ENCODE results near the gene CCDC61. TPM values are rescaled to one million over a fixed set of nuclear protein-coding genes. Genes with fewer than 3 reads are reported as not detected.

Gene CCDC61
- total RNA-seq, 1 experiment from 2014 or later = 16.9 TPM

GRCh38 chr19:46017874-46018675 is 22.8 kb downstream of the CCDC61 start:
- Histone ChIP-seq H2BK15ac (ENCODE audit: low read depth, low read length) (no peak overlapping the region), H3K79me2 (ENCODE audit: insufficient read depth, low read length) (no peaks in the 10 kb centered on the region), H3K18ac (ENCODE audit: insufficient read length, low read depth, low read length) (no peak overlapping the region), H2AK5ac (ENCODE audit: insufficient read length, low read length) (no peak overlapping the region), H3K79me1 (ENCODE audit: insufficient read depth, low read depth, low read length, poor library complexity, severe bottlenecking) (no peaks in the 10 kb centered on the region), H3K9me3 (ENCODE audit: control insufficient read depth, low read depth, low read length) (no peaks in the 10 kb centered on the region), H4K91ac (ENCODE audit: insufficient read length, low read depth, low read length) (no peak overlapping the region), H3K56ac (ENCODE audit: insufficient read length, low read depth, low read length) (no peak overlapping the region), H3K27me3 (ENCODE audit: insufficient read depth, low read length) (peaks cover 7% of the 10 kb centered on the region; the same call in 1 of the 2 replicates), H3K23ac (ENCODE audit: insufficient read length, low read depth, low read length) (no peak overlapping the region), H3K23me2 (ENCODE audit: insufficient read length, low read depth, low read length, poor library complexity, severe bottlenecking) (peaks cover 17% of the 10 kb centered on the region), H3K4ac (ENCODE audit: low read depth, low read length) (no peak overlapping the region), H3T11ph (ENCODE audit: low read length) (no peak overlapping the region), H3K4me1 (ENCODE audit: insufficient read depth, low read length) (no peaks in the 10 kb centered on the region), H4K8ac (replicated peaks; ENCODE audit: insufficient read length, low read depth, low read length) (no peak overlapping the region), H4K20me1 (ENCODE audit: control insufficient read depth, insufficient read depth, insufficient read length) (no peaks in the 10 kb centered on the region), H2BK120ac (ENCODE audit: low read depth, low read length, poor library complexity, severe bottlenecking) (no peak overlapping the region), H3K9ac (ENCODE audit: extremely low read depth, insufficient read length, low read length) (no peak overlapping the region), H2BK20ac (ENCODE audit: low read depth, low read length, poor library complexity, severe bottlenecking) (no peak overlapping the region), H3K4me2 (ENCODE audit: insufficient read depth, insufficient read length, low read length) (no peak overlapping the region), H3K27ac (ENCODE audit: insufficient read length, low read depth, low read length) (no peak overlapping the region), H3K14ac (ENCODE audit: insufficient read depth, low read length) (no peak overlapping the region), H4K5ac (ENCODE audit: insufficient read length, low read depth, low read length) (no peak overlapping the region), H2BK12ac (ENCODE audit: insufficient read length, low read depth, low read length) (no peak overlapping the region), H2BK5ac (ENCODE audit: insufficient read length, low read length) (no peak overlapping the region), H2AFZ (ENCODE audit: low read length) (no peak overlapping the region)
- no peaks in the 10 kb centered on the region; a peak in 1 of 5 replicates for H3K9me3 Mint-ChIP-seq
- H3K36me3 Mint-ChIP-seq (ENCODE audit: insufficient read depth in 1 of 3, low read depth in 3 of 3) = peaks cover 0 to 7% (median 2%) of the 10 kb centered on the region in 3 experiments; a peak in 3 of 7 replicates
- no peak for TF ChIP-seq CTCF (conservative IDR thresholded peaks at IDR 0.05)
- WGBS (ENCODE audit: extremely low coverage, insufficient read length, low lambda C conversion rate) = no CpG with 5 or more reads among the region's 15 CpGs
- DNase-seq = no peak
- no peak overlapping the region for H3K27ac Mint-ChIP-seq
- H3K4me3 Mint-ChIP-seq = no peak overlapping the region
- H3K4me1 Mint-ChIP-seq = peaks cover 26 to 37% of the 10 kb centered on the region in 2 experiments
- peaks cover 25% of the 10 kb centered on the region for H3K27me3 Mint-ChIP-seq (ENCODE audit: low read depth)
